ENCODE results near the gene SLCO1B1. TPM values are rescaled to one million over a fixed set of nuclear protein-coding genes. Genes with fewer than 3 reads are reported as not detected.
A peak's percentile ranks its signal among the peaks of the same experiment; 100 is the strongest.
"Not testable (repeated sequence)": the region's sequence is repeated elsewhere in the genome, so short reads cannot be mapped to it uniquely, and the experiment has no call there.

SLCO1B1 gene
- total RNA-seq, 6 experiments from 2014 or later, result 126 to 285 (median 145) TPM

GRCh38 chr12:21169878-21170472, 39.0 kb downstream of the SLCO1B1 start:
- peaks cover 0 to 13% (median 3%) of the 10 kb centered on the region in 4 donors for H3K4me1 ChIP-seq
- DNase-seq (no peak), ATAC-seq (peak; percentile 70 to 82 (median 74))
- no peaks in the 10 kb centered on the region for H3K9me3 ChIP-seq
- WGBS (ENCODE audit: insufficient coverage, low coverage, low lambda C conversion rate, missing lambda C conversion rate), result 15% methylated on average over 3 of the region's 3 CpGs
- H3K27me3 ChIP-seq, result no peaks in the 10 kb centered on the region
- H3K27ac ChIP-seq, result no peak overlapping the region
- intact Hi-C loops (cut with DNase I), result no loop called here
- TF ChIP-seq POLR2A (IDR thresholded peaks at IDR 0.05), result no peak
- peak; percentile 47 to 72 (median 66) for TF ChIP-seq CTCF (IDR thresholded peaks at IDR 0.05)
- peaks cover 0 to 8% (median 2%) of the 10 kb centered on the region in 4 donors for H3K36me3 ChIP-seq
- no peak overlapping the region for H3K4me3 ChIP-seq

- intact Hi-C loops (cut with DNase I), result no loop called here
- H3K4me3 ChIP-seq, result no peak overlapping the region
- no peaks in the 10 kb centered on the region for H3K27me3 ChIP-seq
- H3K9me3 ChIP-seq, result no peaks in the 10 kb centered on the region
- 67% methylated on average over 1 of the region's 1 CpG for WGBS (ENCODE audit: insufficient coverage, low coverage, low lambda C conversion rate, missing lambda C conversion rate)
- ATAC-seq (no peak), DNase-seq (no peak)
- TF ChIP-seq CTCF (IDR thresholded peaks at IDR 0.05) (no peak), POLR2A (IDR thresholded peaks at IDR 0.05) (no peak)
- H3K36me3 ChIP-seq, result peaks cover 0 to 22% (median 5%) of the 10 kb centered on the region in 4 donors
- H3K4me1 ChIP-seq, result peaks cover 0 to 13% (median 3%) of the 10 kb centered on the region in 4 donors
- H3K27ac ChIP-seq, result no peak overlapping the region
These were observed 41.1 kb downstream of the SLCO1B1 start for GRCh38 chr12:21172079-21172478.

GRCh38 chr12:21183721-21184275, 52.8 kb downstream of the SLCO1B1 start:
- H3K9me3 ChIP-seq, result no peaks in the 10 kb centered on the region
- no peak overlapping the region for H3K4me3 ChIP-seq
- peaks cover 0 to 22% (median 6%) of the 10 kb centered on the region in 4 donors for H3K36me3 ChIP-seq
- TF ChIP-seq POLR2A (IDR thresholded peaks at IDR 0.05) (no peak), CTCF (IDR thresholded peaks at IDR 0.05) (no peak)
- ATAC-seq (no peak), DNase-seq (no peak)
- H3K4me1 ChIP-seq, result no peaks in the 10 kb centered on the region
- 51% methylated on average over 3 of the region's 3 CpGs for WGBS (ENCODE audit: insufficient coverage, low coverage, low lambda C conversion rate, missing lambda C conversion rate)
- no peaks in the 10 kb centered on the region for H3K27me3 ChIP-seq
- no peak overlapping the region for H3K27ac ChIP-seq
- intact Hi-C loops (cut with DNase I), result no loop called here

- Histone ChIP-seq H3K36me3 (no peaks in the 10 kb centered on the region), H3K4me3 (no peak overlapping the region), H3K9me3 (no peaks in the 10 kb centered on the region), H3K27ac (no peak overlapping the region), H3K27me3 (no peaks in the 10 kb centered on the region), H3K4me1 (no peaks in the 10 kb centered on the region)
- intact Hi-C loops (cut with DNase I), result no loop called here
- DNase-seq, result no peak
- 67% methylated on average over 2 of the region's 3 CpGs for WGBS (ENCODE audit: insufficient coverage, low coverage, low lambda C conversion rate, missing lambda C conversion rate)
- peak; percentile 49 to 66 (median 62) for ATAC-seq
- TF ChIP-seq POLR2A (IDR thresholded peaks at IDR 0.05) (no peak), CTCF (IDR thresholded peaks at IDR 0.05) (no peak)
These were observed 59.0 kb downstream of the SLCO1B1 start for GRCh38 chr12:21190016-21190415.

GRCh38 chr12:21214433-21214832, 83.4 kb downstream of the SLCO1B1 start:
- DNase-seq; intact Hi-C loops (cut with DNase I); H3K36me3 ChIP-seq; H3K4me3 ChIP-seq; H3K27ac ChIP-seq; H3K27me3 ChIP-seq; H3K9me3 ChIP-seq; H3K4me1 ChIP-seq; ATAC-seq: not testable (repeated sequence)
- 94% methylated on average over 6 of the region's 19 CpGs for WGBS (ENCODE audit: insufficient coverage, low coverage, low lambda C conversion rate, missing lambda C conversion rate)
